Keratinocyte (primary cell): ENCODE results near the gene CDHR2. TPM values are rescaled to one million over a fixed set of nuclear protein-coding genes. Genes with fewer than 3 reads are reported as not detected.

Experiments used
- DNase-seq: peaks from one replicate; pipeline ENCODE4 v3.0.0-alpha.2; 2011; ENCODE audit warnings: low read depth, missing footprints, low spot score
- FAIRE-seq: peaks from 2 replicates; lab custom pipeline; 2011; peaks lifted over from hg19 to GRCh38; lab: Jason Lieb, UNC
- H2AFZ ChIP-seq: 2 replicates; pipeline ENCODE4 v1.6.0; 2012; ENCODE audit warnings: low read length, control low read depth, inconsistent platforms; ENCODE audit not compliant: control insufficient read depth
- H3K27ac ChIP-seq: 2 replicates; pipeline ENCODE4 v1.5.1; 2011; ENCODE audit warnings: low read length; ENCODE audit not compliant: control insufficient read depth, insufficient read depth
- H3K27me3 ChIP-seq: 3 replicates; pipeline ENCODE4 v1.6.0; 2011; ENCODE audit warnings: low read length; ENCODE audit not compliant: control insufficient read depth, insufficient read depth; ENCODE audit errors: extremely low read depth
- H3K36me3 ChIP-seq, 2 experiments: 2 replicates in 1 of 2; 3 replicates in 1 of 2; pipeline ENCODE4 v1.5.1; 2011; ENCODE audit warnings: low read length in 2 of 2, mild to moderate bottlenecking in 1 of 2; ENCODE audit not compliant: control insufficient read depth in 2 of 2, insufficient read depth in 2 of 2; ENCODE audit errors: extremely low read depth in 1 of 2
- H3K4me1 ChIP-seq: 3 replicates; pipeline ENCODE4 v1.5.1; 2011; ENCODE audit warnings: low read length; ENCODE audit not compliant: control insufficient read depth, insufficient read depth; ENCODE audit errors: extremely low read depth
- H3K4me2 ChIP-seq: 3 replicates; pipeline ENCODE4 v1.6.0; 2011; ENCODE audit warnings: low read depth, low read length; ENCODE audit not compliant: control insufficient read depth, insufficient read depth; ENCODE audit errors: extremely low read depth
- H3K4me3 ChIP-seq, 3 experiments: fragments of 200-600 bp in 1 of 3; sonication (generic) in 1 of 3; 2 replicates in 2 of 3; 3 replicates in 1 of 3; pipeline ENCODE4 v1.5.1; 2011 to 2016; ENCODE audit warnings: low read length in 3 of 3, mild to moderate bottlenecking in 3 of 3, control low read depth in 2 of 3, inconsistent platforms in 1 of 3, low read depth in 1 of 3, mixed read lengths in 1 of 3, mixed run types in 1 of 3, moderate library complexity in 1 of 3; ENCODE audit not compliant: control insufficient read depth in 2 of 3, insufficient read depth in 2 of 3; ENCODE audit errors: extremely low read depth in 1 of 3
- H3K79me2 ChIP-seq: 2 replicates; pipeline ENCODE4 v1.6.0; 2012; ENCODE audit warnings: low read length; ENCODE audit not compliant: control insufficient read depth, insufficient read depth
- H3K9ac ChIP-seq: 3 replicates; pipeline ENCODE4 v1.6.0; 2011; ENCODE audit warnings: low read length; ENCODE audit not compliant: control insufficient read depth, insufficient read depth; ENCODE audit errors: extremely low read depth
- H3K9me1 ChIP-seq: 3 replicates; pipeline ENCODE4 v1.6.0; 2011; ENCODE audit warnings: low read length; ENCODE audit not compliant: control insufficient read depth, insufficient read depth; ENCODE audit errors: extremely low read depth
- H3K9me3 ChIP-seq: 2 replicates; pipeline ENCODE4 v1.5.1; 2012; ENCODE audit warnings: low read depth, low read length; ENCODE audit not compliant: control insufficient read depth
- H4K20me1 ChIP-seq: 3 replicates; pipeline ENCODE4 v1.6.0; 2011; ENCODE audit warnings: low read length; ENCODE audit not compliant: control insufficient read depth, insufficient read depth; ENCODE audit errors: extremely low read depth
- CTCF ChIP-seq, 3 experiments: IDR thresholded peaks in 1 of 3; conservative IDR thresholded peaks in 1 of 3; optimal IDR thresholded peaks in 1 of 3; 2 replicates in 2 of 3; 3 replicates in 1 of 3; pipeline versions ENCODE3 to v1.5.1; 2011; ENCODE audit warnings: low read length in 3 of 3, mild to moderate bottlenecking in 3 of 3, moderate library complexity in 2 of 3, control low read depth in 1 of 3, inconsistent platforms in 1 of 3; ENCODE audit not compliant: insufficient read depth in 2 of 3; ENCODE audit errors: extremely low read depth in 1 of 3
- EZH2 ChIP-seq: IDR thresholded peaks from one replicate; pipeline ENCODE4 v1.6.1; 2012; ENCODE audit warnings: inconsistent platforms, mild to moderate bottlenecking, low read length, moderate library complexity
- dilution Hi-C: fragments of 300-500 bp; cut with MboI; formaldehyde crosslinking; loops from one replicate; pipeline ENCODE4 v1.7.0; 2020; ENCODE audit warnings: low sequenced_read_pairs; ENCODE audit not compliant: extremely low pct_ligation_motif_present
- polyA plus RNA-seq, 5 experiments: library from polyadenylated mRNA; depleted of rRNA in 3 of 5; stranded (reverse) in 3 of 5; stranded (forward) in 1 of 5; unstranded in 1 of 5; fragments of >200 nt; gene quantifications; 1 replicate in 1 of 5; 2 replicates in 3 of 5; 3 replicates in 1 of 5; pipeline versions ENCODE4 v1.2.1 to v1.2.3, GENCODE V29; 2011 to 2012; ENCODE audit warnings: missing spikeins in 2 of 5, low read depth in 1 of 5, low replicate concordance in 1 of 5

CDHR2 gene
- polyA plus RNA-seq, 1 donor (not counting 4 experiments of a cell fraction or from before 2014, with no cell fraction given), result not detected

DNA sequence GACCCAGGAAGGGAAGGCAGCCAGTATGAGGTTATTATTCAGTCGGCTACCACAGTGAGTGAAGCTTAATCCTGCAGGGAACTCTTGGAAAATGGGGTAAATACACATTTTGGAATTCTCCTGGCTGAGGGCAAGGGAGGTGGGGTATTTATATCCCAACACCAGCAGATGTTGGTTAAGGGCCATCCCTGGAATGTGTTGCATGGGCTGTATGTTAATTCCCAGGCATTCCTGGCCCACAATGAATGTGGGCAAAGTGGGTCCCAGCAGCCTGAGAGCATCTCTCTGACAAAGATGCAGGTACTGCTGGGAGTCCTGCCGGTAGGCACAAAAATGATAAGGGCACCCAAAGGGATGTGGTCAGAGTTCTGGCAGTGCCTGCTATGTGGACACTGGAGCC, 63.7 kb downstream of the CDHR2 start:
- Histone ChIP-seq H3K27ac (no peak overlapping the region), H4K20me1 (no peaks in the 10 kb centered on the region), H3K27me3 (peaks cover 4% of the 10 kb centered on the region), H3K79me2 (no peaks in the 10 kb centered on the region), H3K9me3 (no peaks in the 10 kb centered on the region), H3K9ac (no peak overlapping the region), H2AFZ (no peak overlapping the region), H3K4me2 (no peak overlapping the region), H3K9me1 (peaks cover 2% of the 10 kb centered on the region), H3K36me3 (no peaks in the 10 kb centered on the region), H3K4me3 (no peak overlapping the region), H3K4me1 (peaks cover 39% of the 10 kb centered on the region)
- no peak for TF ChIP-seq CTCF (optimal IDR thresholded peaks at IDR 0.05 in 1 of 3, IDR thresholded peaks at IDR 0.05 in 1 of 3, conservative IDR thresholded peaks at IDR 0.05 in 1 of 3; ENCODE audit: extremely low read depth in 1 of 3, insufficient read depth in 2 of 3, low read length in 3 of 3)
- no peak for TF ChIP-seq EZH2
- DNase-seq (no peak), FAIRE-seq (no peak)
- dilution Hi-C loops, result no loop called here

- Histone ChIP-seq H4K20me1 (no peaks in the 10 kb centered on the region), H3K4me1 (peaks cover 32% of the 10 kb centered on the region), H3K9ac (no peak overlapping the region), H3K27ac (no peak overlapping the region), H3K9me3 (no peaks in the 10 kb centered on the region), H3K9me1 (no peaks in the 10 kb centered on the region), H3K4me3 (no peak overlapping the region), H2AFZ (no peak overlapping the region), H3K4me2 (no peak overlapping the region), H3K79me2 (no peaks in the 10 kb centered on the region), H3K27me3 (peaks cover 16% of the 10 kb centered on the region), H3K36me3 (no peaks in the 10 kb centered on the region)
- FAIRE-seq, result no peak
- dilution Hi-C loops, result no loop called here
- DNase-seq, result no peak
- TF ChIP-seq CTCF (optimal IDR thresholded peaks at IDR 0.05 in 1 of 3, IDR thresholded peaks at IDR 0.05 in 1 of 3, conservative IDR thresholded peaks at IDR 0.05 in 1 of 3; ENCODE audit: extremely low read depth in 1 of 3, insufficient read depth in 2 of 3, low read length in 3 of 3) (no peak), EZH2 (no peak)
These were observed 65.8 kb downstream of the CDHR2 start for GRCh38 chr5:176614805-176615478.
